Astrocyte of the cerebellum (primary cell): ENCODE measurements around the gene TMOD1.

ENCODE experiments used
- DNase-seq: peaks from one replicate; pipeline ENCODE4 v3.0.0-alpha.2; 2011; ENCODE audit warnings: low read depth
- H3K4me3 ChIP-seq: 2 replicates; pipeline ENCODE4 v1.5.1; 2011; ENCODE audit warnings: mild to moderate bottlenecking, low read depth, low read length, moderate library complexity
- in situ Hi-C: cut with HindIII; loops from 2 replicates; pipeline ENCODE4 v1.10.0; 2017; ENCODE audit warnings: low sequenced_read_pairs
- TF ChIP-seq, protein P1 (sequence below): IDR thresholded peaks from 2 replicates; pipeline ENCODE4 v1.5.1; 2012; ENCODE audit warnings: low read length, low read depth, moderate library complexity, mild to moderate bottlenecking; ENCODE audit errors: missing control alignments

Gene TMOD1

GRCh38 chr9:97623946-97624345 is 122.5 kb downstream of the TMOD1 start:
- DNase-seq, result no peak
- in situ Hi-C loops, result loop anchor here (25.0 kb wide), 1 partner anchor 162 kb away; no protein-coding TSS in a partner anchor
- TF ChIP-seq, protein P1, sequence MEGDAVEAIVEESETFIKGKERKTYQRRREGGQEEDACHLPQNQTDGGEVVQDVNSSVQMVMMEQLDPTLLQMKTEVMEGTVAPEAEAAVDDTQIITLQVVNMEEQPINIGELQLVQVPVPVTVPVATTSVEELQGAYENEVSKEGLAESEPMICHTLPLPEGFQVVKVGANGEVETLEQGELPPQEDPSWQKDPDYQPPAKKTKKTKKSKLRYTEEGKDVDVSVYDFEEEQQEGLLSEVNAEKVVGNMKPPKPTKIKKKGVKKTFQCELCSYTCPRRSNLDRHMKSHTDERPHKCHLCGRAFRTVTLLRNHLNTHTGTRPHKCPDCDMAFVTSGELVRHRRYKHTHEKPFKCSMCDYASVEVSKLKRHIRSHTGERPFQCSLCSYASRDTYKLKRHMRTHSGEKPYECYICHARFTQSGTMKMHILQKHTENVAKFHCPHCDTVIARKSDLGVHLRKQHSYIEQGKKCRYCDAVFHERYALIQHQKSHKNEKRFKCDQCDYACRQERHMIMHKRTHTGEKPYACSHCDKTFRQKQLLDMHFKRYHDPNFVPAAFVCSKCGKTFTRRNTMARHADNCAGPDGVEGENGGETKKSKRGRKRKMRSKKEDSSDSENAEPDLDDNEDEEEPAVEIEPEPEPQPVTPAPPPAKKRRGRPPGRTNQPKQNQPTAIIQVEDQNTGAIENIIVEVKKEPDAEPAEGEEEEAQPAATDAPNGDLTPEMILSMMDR, result no peak
- no peak overlapping the region for H3K4me3 ChIP-seq

GRCh38 chr9:97625620-97626019 is 124.2 kb downstream of the TMOD1 start:
- in situ Hi-C loops, result no loop called here
- H3K4me3 ChIP-seq, result no peak overlapping the region
- TF ChIP-seq, protein P1, result no peak
- DNase-seq, result no peak

GRCh38 chr9:97627624-97628023 is 126.2 kb downstream of the TMOD1 start:
- TF ChIP-seq, protein P1, result no peak
- no peak overlapping the region for H3K4me3 ChIP-seq
- DNase-seq, result no peak
- in situ Hi-C loops, result no loop called here

DNA sequence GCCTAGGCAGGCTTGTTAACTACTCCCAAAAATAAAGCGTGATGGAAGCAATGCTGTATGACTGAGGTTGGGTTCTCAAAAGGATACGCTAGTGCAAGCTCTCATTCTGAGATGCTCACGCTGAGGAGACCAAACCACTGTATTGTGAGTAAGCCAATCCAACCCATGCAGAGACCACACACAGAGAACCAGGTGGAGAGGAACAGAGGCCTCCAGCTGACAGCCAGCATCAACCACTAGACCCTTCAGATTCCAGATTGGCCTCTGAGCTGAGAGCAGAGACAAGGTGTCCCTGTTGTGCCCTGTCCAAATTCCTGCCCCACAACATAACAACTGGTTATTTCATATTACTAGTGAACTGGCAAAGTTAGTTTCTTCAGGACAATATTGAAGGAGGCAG is 127.2 kb downstream of the TMOD1 start:
- no peak overlapping the region for H3K4me3 ChIP-seq
- in situ Hi-C loops, result no loop called here
- no peak for DNase-seq
- TF ChIP-seq, protein P1, result no peak

DNA sequence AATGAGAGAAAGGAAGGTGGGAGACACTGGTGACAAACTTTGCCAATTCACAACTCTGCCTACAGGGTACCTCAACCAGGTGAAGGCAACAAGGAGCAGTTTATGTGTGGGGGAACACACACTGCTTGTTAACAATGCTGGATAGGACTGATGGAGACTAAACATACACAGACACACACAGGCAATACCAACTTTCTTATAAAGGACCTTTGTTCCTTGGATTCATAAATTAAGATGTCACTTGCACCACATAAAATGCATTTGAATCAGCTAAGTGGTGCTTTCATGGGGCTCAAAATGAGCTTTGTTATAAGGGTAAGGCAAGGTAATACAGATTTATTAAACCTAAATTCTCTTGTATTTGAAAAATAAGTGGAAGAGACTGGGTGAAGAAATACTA is 127.7 kb downstream of the TMOD1 start:
- in situ Hi-C loops, result no loop called here
- TF ChIP-seq, protein P1, result no peak
- no peak overlapping the region for H3K4me3 ChIP-seq
- no peak for DNase-seq

GRCh38 chr9:97630591-97630990 is 129.1 kb downstream of the TMOD1 start:
- in situ Hi-C loops, result no loop called here
- no peak for DNase-seq

More at GRCh38 chr9:97630591-97630990, 129.1 kb downstream of the TMOD1 start:
- TF ChIP-seq, protein P1, result no peak
- H3K4me3 ChIP-seq, result no peak overlapping the region
